Neural cell (in vitro differentiated cells): Measurements from ENCODE around the gene LRRC63.

Experiments
- CTCF ChIP-seq: fragments of 450-650 bp; IDR thresholded peaks from 2 replicates; pipeline ENCODE4 v1.5.1; 2014; ENCODE audit warnings: antibody characterized with exemption, mild to moderate bottlenecking, moderate library complexity; ENCODE audit not compliant: poor library complexity, severe bottlenecking
- EP300 ChIP-seq: fragments of 450-650 bp; conservative IDR thresholded peaks from 2 replicates; pipeline ENCODE4 v1.6.1; 2014; ENCODE audit warnings: antibody characterized with exemption, mild to moderate bottlenecking, moderate library complexity; ENCODE audit not compliant: poor library complexity, severe bottlenecking
- EZH2 ChIP-seq: fragments of 200-600, 300-800 bp; shearing (Covaris generic), sonication (generic); IDR thresholded peaks from 2 replicates; pipeline ENCODE4 v1.6.1; 2014; ENCODE audit warnings: antibody characterized with exemption, low read length, borderline replicate concordance, mild to moderate bottlenecking; ENCODE audit not compliant: insufficient read depth, poor library complexity, severe bottlenecking
- POLR2AphosphoS5 ChIP-seq: IDR thresholded peaks from 2 replicates; pipeline ENCODE4 v1.6.1; 2012

DNA sequence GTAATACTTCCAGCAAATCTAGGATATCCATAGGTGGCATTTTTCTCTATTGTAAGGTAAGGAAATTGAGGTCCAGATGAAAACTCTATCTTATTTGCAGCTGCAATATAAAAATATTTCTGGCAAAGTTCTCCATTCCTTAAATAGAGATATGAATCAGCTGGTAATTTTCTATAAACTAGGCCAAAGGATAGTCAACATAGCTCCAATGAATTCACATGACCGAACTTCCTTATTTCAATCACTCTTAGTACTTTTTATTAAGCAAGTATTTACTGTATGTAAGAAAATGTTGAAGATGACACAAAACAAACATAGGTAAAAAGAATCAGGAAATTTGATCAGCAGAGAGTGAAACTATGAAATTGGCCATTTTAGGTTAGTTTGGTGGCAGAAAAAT lies 16.7 kb upstream of the LRRC63 start:
- TF ChIP-seq CTCF (no peak), EZH2 (no peak), POLR2AphosphoS5 (no peak), EP300 (no peak)
